ENCODE measurements around the gene SGSM2.

DNA sequence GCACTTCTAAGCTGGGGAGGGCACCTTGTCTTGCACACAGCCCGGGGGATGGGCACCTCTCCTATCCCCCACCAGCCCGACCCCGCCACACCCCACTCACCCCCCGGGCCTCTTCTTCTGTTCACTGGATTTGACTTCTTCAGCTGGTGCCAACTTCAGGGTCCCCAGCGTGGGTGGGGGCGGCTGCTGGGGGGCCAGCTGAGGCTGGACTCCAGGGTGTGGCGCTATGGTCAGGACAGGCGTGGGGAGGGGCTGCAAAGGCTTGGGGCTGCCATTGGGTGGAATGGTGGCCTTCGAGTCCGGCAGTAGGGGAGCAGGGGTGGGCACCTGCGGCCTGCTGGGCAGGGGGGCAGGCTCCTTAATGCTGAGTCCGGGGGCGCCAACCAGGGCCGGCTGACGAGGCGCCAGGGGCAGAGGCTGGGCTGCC lies 57.5 kb downstream of the SGSM2 start:
- TF ChIP-seq, protein P1, sequence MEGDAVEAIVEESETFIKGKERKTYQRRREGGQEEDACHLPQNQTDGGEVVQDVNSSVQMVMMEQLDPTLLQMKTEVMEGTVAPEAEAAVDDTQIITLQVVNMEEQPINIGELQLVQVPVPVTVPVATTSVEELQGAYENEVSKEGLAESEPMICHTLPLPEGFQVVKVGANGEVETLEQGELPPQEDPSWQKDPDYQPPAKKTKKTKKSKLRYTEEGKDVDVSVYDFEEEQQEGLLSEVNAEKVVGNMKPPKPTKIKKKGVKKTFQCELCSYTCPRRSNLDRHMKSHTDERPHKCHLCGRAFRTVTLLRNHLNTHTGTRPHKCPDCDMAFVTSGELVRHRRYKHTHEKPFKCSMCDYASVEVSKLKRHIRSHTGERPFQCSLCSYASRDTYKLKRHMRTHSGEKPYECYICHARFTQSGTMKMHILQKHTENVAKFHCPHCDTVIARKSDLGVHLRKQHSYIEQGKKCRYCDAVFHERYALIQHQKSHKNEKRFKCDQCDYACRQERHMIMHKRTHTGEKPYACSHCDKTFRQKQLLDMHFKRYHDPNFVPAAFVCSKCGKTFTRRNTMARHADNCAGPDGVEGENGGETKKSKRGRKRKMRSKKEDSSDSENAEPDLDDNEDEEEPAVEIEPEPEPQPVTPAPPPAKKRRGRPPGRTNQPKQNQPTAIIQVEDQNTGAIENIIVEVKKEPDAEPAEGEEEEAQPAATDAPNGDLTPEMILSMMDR (IDR thresholded peaks at IDR 0.05) = no peak
- TF ChIP-seq POLR2A (IDR thresholded peaks at IDR 0.05) = no peak

Measured in adrenal gland (tissue), 5 donors.